ENCODE data around the gene DMBX1.

DMBX1 gene

GRCh38 chr1:46467183-46467504 is 22.5 kb upstream of the DMBX1 start:
- no peak for TF ChIP-seq CTCF (IDR thresholded peaks at IDR 0.05; ENCODE audit: low read depth, low read length, missing control alignments)
- no peak for DNase-seq (ENCODE audit: low read depth)
- H3K4me3 ChIP-seq (ENCODE audit: low read depth, low read length): no peak overlapping the region

DNA sequence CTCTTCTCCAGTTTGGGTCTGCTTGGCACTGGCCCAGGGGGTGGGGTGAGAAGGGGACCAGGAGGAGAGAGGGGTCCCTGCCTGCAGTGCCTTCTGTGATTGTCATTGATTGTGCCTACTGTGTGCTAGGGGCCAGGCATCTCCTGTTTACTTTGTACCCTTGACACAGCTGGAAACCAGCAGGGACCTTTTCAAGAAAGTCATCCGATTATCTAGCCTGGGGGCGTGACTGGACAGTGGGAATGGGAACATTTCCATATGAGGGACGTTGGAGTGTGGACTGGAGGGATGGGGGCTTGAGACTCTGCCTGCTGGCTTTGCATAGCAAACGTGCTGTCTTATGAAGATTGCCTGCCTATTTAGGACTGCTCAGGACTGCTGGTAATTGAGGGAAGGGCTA is 19.8 kb upstream of the DMBX1 start:
- no peak for DNase-seq (ENCODE audit: low read depth)
- H3K4me3 ChIP-seq (ENCODE audit: low read depth, low read length): no peak overlapping the region
- no peak for TF ChIP-seq CTCF (IDR thresholded peaks at IDR 0.05; ENCODE audit: low read depth, low read length, missing control alignments)

- no peak overlapping the region for H3K4me3 ChIP-seq (ENCODE audit: low read depth, low read length)
- no peak for TF ChIP-seq CTCF (IDR thresholded peaks at IDR 0.05; ENCODE audit: low read depth, low read length, missing control alignments)
- no peak for DNase-seq (ENCODE audit: low read depth)
These were observed 17.7 kb upstream of the DMBX1 start for GRCh38 chr1:46471848-46472492.

DNA sequence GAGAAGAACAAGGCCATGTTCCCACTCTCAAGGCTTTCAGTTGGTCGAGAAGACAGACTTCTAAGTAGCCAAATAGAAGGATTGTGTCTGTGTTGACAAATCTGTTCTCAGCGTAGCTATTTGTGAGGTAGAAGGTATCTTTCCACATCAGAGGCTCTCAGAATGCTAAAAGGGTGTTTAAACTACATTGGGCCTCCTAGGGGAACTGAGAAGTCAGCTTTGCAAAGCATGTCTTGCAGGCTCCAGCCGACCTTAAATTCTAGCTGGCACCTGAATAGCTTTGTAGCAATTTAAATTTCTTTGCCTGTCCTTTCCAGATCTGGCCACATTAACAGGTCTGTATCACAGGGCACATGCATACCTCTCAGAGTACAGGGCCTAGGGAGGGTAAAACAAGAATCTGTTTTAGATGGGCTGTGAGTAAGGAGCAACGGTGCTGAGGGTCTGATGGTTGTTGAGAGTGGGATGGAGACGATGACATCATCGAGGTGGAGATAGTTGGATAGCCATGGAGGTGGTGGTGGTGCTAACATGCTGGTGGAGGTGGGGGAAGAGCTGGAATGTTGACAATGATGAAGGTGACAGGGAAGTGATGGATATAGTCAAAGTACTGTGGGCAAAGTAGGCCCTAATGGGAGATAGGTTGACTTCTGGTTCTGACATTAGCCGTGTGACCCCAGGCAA is 17.0 kb upstream of the DMBX1 start:
- DNase-seq (ENCODE audit: low read depth): no peak
- no peak for TF ChIP-seq CTCF (IDR thresholded peaks at IDR 0.05; ENCODE audit: low read depth, low read length, missing control alignments)
- H3K4me3 ChIP-seq (ENCODE audit: low read depth, low read length): no peak overlapping the region

DNA sequence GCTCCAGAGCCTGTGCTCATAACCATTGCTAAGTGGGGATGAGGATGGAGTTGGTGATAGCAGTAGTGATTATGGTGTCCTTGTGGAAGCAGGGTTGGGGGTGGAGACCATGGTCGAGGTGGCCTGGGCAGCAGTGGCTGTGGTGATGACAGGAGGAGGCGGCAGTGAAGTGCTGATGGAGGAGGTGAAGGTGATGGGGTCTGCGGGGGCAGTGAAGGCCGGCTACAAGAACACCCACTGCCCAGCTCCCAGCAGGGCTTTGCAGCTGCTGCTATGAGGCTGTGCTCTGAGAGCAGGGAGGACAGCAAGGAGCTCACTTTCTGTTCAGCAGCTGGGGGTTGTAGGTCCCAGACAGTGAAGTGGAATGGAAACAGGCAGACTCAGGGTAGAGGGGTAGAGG is 15.6 kb upstream of the DMBX1 start:
- H3K4me3 ChIP-seq (ENCODE audit: low read depth, low read length): no peak overlapping the region
- TF ChIP-seq CTCF (IDR thresholded peaks at IDR 0.05; ENCODE audit: low read depth, low read length, missing control alignments): no peak
- no peak for DNase-seq (ENCODE audit: low read depth)

- no peak for DNase-seq (ENCODE audit: low read depth)
- no peak for TF ChIP-seq CTCF (IDR thresholded peaks at IDR 0.05; ENCODE audit: low read depth, low read length, missing control alignments)
- no peak overlapping the region for H3K4me3 ChIP-seq (ENCODE audit: low read depth, low read length)
These were observed 15.1 kb upstream of the DMBX1 start for GRCh38 chr1:46474570-46474969.

- no peak overlapping the region for H3K4me3 ChIP-seq (ENCODE audit: low read depth, low read length)
- no peak for TF ChIP-seq CTCF (IDR thresholded peaks at IDR 0.05; ENCODE audit: low read depth, low read length, missing control alignments)
- no peak for DNase-seq (ENCODE audit: low read depth)
These were observed 13.0 kb upstream of the DMBX1 start for GRCh38 chr1:46476673-46477072.

Measured in GM12864 (cell line).